ENCODE measurements around the gene LIN9. TPM values are rescaled to one million over a fixed set of nuclear protein-coding genes. Genes with fewer than 3 reads are reported as not detected.

LIN9 gene
- total RNA-seq, 2 donors from 2014 or later, result 3.5 to 7.1 TPM

DNA sequence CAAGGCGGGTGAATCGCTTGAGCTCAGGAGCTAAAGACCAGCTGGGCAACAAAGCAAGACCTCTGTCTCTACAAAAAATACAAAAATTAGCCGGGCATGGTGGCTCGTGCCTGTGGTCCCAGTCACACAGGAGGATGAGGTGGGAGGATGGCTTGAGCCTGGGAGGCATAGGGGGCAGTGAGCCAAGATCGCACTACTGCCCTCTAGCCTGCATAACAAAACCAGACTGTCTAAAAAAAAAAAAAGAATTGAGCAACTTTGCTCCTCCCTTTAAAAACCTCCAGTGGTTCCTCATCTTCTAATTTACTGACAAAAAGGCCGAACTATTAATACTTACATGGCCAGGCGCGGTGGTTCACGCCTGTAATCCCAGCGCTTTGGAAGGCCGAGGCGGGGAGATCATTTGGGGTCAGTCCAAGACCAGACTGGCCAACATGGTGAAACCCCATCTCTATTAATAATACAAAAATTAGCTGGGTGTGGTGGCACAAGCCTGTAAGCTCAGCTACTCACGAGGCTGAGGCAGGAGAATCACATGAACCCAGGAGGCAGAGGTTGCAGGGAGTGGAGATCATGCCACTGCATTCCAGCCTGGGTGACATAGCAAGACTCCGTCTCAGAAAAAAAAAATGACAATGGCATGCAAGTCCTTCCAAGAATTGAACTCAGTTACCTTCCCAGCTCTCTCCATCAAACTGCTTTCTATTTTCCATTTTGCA is 126.8 kb downstream of the LIN9 start:
- H3K27ac ChIP-seq, result no peak overlapping the region
- TF ChIP-seq, protein P1, sequence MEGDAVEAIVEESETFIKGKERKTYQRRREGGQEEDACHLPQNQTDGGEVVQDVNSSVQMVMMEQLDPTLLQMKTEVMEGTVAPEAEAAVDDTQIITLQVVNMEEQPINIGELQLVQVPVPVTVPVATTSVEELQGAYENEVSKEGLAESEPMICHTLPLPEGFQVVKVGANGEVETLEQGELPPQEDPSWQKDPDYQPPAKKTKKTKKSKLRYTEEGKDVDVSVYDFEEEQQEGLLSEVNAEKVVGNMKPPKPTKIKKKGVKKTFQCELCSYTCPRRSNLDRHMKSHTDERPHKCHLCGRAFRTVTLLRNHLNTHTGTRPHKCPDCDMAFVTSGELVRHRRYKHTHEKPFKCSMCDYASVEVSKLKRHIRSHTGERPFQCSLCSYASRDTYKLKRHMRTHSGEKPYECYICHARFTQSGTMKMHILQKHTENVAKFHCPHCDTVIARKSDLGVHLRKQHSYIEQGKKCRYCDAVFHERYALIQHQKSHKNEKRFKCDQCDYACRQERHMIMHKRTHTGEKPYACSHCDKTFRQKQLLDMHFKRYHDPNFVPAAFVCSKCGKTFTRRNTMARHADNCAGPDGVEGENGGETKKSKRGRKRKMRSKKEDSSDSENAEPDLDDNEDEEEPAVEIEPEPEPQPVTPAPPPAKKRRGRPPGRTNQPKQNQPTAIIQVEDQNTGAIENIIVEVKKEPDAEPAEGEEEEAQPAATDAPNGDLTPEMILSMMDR (IDR thresholded peaks at IDR 0.05), result no peak
- H3K4me3 ChIP-seq, result no peak overlapping the region
- no peaks in the 10 kb centered on the region for H3K36me3 ChIP-seq
- no peak overlapping the region for H3K9ac ChIP-seq (ENCODE audit: low read depth in 2 of 2, low read length in 2 of 2)
- H3K4me1 ChIP-seq, result no peaks in the 10 kb centered on the region
- intact Hi-C loops (cut with DNase I), result no loop called here
- H3K9me3 ChIP-seq, result no peaks in the 10 kb centered on the region
- DNase-seq, result peak; percentile 54
- no peaks in the 10 kb centered on the region for H3K27me3 ChIP-seq

Other genes starting within 250 kb of the LIN9 start
- 100 to 1,000 TPM; 680 to 810 TPM for gene H3-3A, start 246.4 kb downstream of the LIN9 start, total RNA-seq
- gene ACBD3, start 122.4 kb downstream of the LIN9 start, total RNA-seq, result 10 to 100 TPM; 46.6 to 61.6 TPM
- gene MIXL1, start 85.5 kb downstream of the LIN9 start, total RNA-seq, result not detected
- gene PARP1, start 98.9 kb upstream of the LIN9 start, total RNA-seq, result 10 to 100 TPM; 56.7 to 96.3 TPM
- gene STUM, start 239.6 kb upstream of the LIN9 start, total RNA-seq, result 1 to 10 TPM; 1.0 to 3.2 TPM